WTC11 (cell line): ENCODE data around the gene ANKRD11. TPM values are rescaled to one million over a fixed set of nuclear protein-coding genes. Genes with fewer than 3 reads are reported as not detected.
A peak's percentile ranks its signal among the peaks of the same experiment; 100 is the strongest.

ENCODE experiments used
- ATAC-seq: fragments of 200-7000 bp; cut with Tn5 transposase; 2 replicates; pipeline ENCODE4 v1.10.0; 2021; ENCODE audit warnings: mild to moderate bottlenecking, moderate library complexity
- CTCF ChIA-PET: fragments of 300-600 bp; sonication (Branson Sonifier 250); formaldehyde crosslinking; loops from one replicate; lab custom pipeline; 2021; ENCODE audit warnings: antibody characterized with exemption; lab: Charles Lee
- POLR2A ChIA-PET: fragments of 350-600 bp; sonication (Branson Sonifier 250); formaldehyde crosslinking; loops from one replicate; lab custom pipeline; 2021; ENCODE audit warnings: antibody characterized with exemption; lab: Charles Lee
- DNase-seq: peaks from one replicate; pipeline ENCODE4 v3.0.0; 2021; ENCODE audit warnings: low spot score
- H3K27ac Mint-ChIP-seq: 2 replicates; pipeline ENCODE4 v1.8.0; 2021; ENCODE audit warnings: mixed read lengths
- H3K27me3 Mint-ChIP-seq: 2 replicates; pipeline ENCODE4 v1.8.0; 2021; ENCODE audit warnings: low read depth, mild to moderate bottlenecking, moderate library complexity, mixed read lengths
- H3K36me3 Mint-ChIP-seq: 2 replicates; pipeline ENCODE4 v1.8.0; 2021; ENCODE audit warnings: mixed read lengths
- H3K4me1 Mint-ChIP-seq: 2 replicates; pipeline ENCODE4 v1.8.0; 2022; ENCODE audit warnings: mixed read lengths
- H3K4me3 Mint-ChIP-seq: 2 replicates; pipeline ENCODE4 v1.8.0; 2021; ENCODE audit warnings: mild to moderate bottlenecking, moderate library complexity, mixed read lengths
- H3K9me3 Mint-ChIP-seq: 2 replicates; pipeline ENCODE4 v1.8.0; 2021; ENCODE audit warnings: mixed read lengths
- CREB1 ChIP-seq: sonication (generic); formaldehyde crosslinking; IDR thresholded peaks from 2 replicates; pipeline ENCODE4 v1.8.0; 2023; ENCODE audit warnings: mild to moderate bottlenecking, missing genetic modification reagents
- CREM ChIP-seq: sonication (generic); formaldehyde crosslinking; IDR thresholded peaks from 2 replicates; pipeline ENCODE4 v1.8.1; 2022; ENCODE audit warnings: mild to moderate bottlenecking, missing genetic modification reagents, moderate library complexity
- ELF4 ChIP-seq: sonication (generic); formaldehyde crosslinking; IDR thresholded peaks from 2 replicates; pipeline ENCODE4 v1.8.1; 2022; ENCODE audit warnings: low read depth, mild to moderate bottlenecking, moderate library complexity, missing genetic modification reagents
- FOXP1 ChIP-seq: sonication (generic); formaldehyde crosslinking; IDR thresholded peaks from 2 replicates; pipeline ENCODE4 v1.8.0; 2022; ENCODE audit warnings: missing genetic modification reagents, mild to moderate bottlenecking, moderate library complexity, borderline replicate concordance
- GRHL2 ChIP-seq: fragments of 250-450 bp; sonication (Bioruptor Pico); IDR thresholded peaks from 2 replicates; pipeline ENCODE4 v1.8.0; 2022; ENCODE audit warnings: mild to moderate bottlenecking, moderate library complexity; ENCODE audit not compliant: insufficient replicate concordance, severe bottlenecking
- IRF2 ChIP-seq: sonication (generic); formaldehyde crosslinking; IDR thresholded peaks from 2 replicates; pipeline ENCODE4 v1.8.0; 2022; ENCODE audit warnings: low read depth, missing genetic modification reagents, borderline replicate concordance
- JAZF1 ChIP-seq: fragments of 250-450 bp; sonication (Bioruptor Pico); IDR thresholded peaks from 2 replicates; pipeline ENCODE4 v1.9.0; 2021; ENCODE audit warnings: moderate library complexity, mild to moderate bottlenecking, inconsistent platforms
- KAT7 ChIP-seq: sonication (generic); formaldehyde crosslinking; IDR thresholded peaks from 2 replicates; pipeline ENCODE4 v1.8.1; 2023; ENCODE audit warnings: missing genetic modification reagents, mild to moderate bottlenecking, borderline replicate concordance
- MAX ChIP-seq: sonication (generic); formaldehyde crosslinking; IDR thresholded peaks from 2 replicates; pipeline ENCODE4 v1.8.0; 2022; ENCODE audit warnings: mild to moderate bottlenecking, missing genetic modification reagents
- MLX ChIP-seq: sonication (generic); formaldehyde crosslinking; IDR thresholded peaks from 2 replicates; pipeline ENCODE4 v1.8.1; 2023; ENCODE audit warnings: mild to moderate bottlenecking, missing genetic modification reagents, moderate library complexity
- NFE2L1 ChIP-seq: sonication (generic); formaldehyde crosslinking; IDR thresholded peaks from 2 replicates; pipeline ENCODE4 v1.8.1; 2023; ENCODE audit warnings: missing genetic modification reagents
- PRDM15 ChIP-seq: sonication (generic); formaldehyde crosslinking; IDR thresholded peaks from 2 replicates; pipeline ENCODE4 v1.8.0; 2022; ENCODE audit warnings: missing genetic modification reagents
- RELA ChIP-seq: sonication (generic); formaldehyde crosslinking; IDR thresholded peaks from 2 replicates; pipeline ENCODE4 v1.8.1; 2022; ENCODE audit warnings: missing genetic modification reagents, mild to moderate bottlenecking, borderline replicate concordance
- SMAD3 ChIP-seq: sonication (generic); formaldehyde crosslinking; IDR thresholded peaks from 2 replicates; pipeline ENCODE4 v1.8.0; 2022; ENCODE audit warnings: missing genetic modification reagents, mild to moderate bottlenecking, borderline replicate concordance
- TEAD4 ChIP-seq: sonication (generic); formaldehyde crosslinking; IDR thresholded peaks from 2 replicates; pipeline ENCODE4 v1.8.0; 2022; ENCODE audit warnings: mild to moderate bottlenecking, missing genetic modification reagents
- TP53 ChIP-seq: sonication (generic); formaldehyde crosslinking; IDR thresholded peaks from 2 replicates; pipeline ENCODE4 v1.8.1; 2023; ENCODE audit warnings: mild to moderate bottlenecking, missing genetic modification reagents
- ZNF263 ChIP-seq: sonication (generic); formaldehyde crosslinking; IDR thresholded peaks from 2 replicates; pipeline ENCODE4 v1.8.1; 2022; ENCODE audit warnings: low read depth, mild to moderate bottlenecking, moderate library complexity, missing genetic modification reagents
- total RNA-seq: library from RNA; stranded (reverse); gene quantifications from 3 replicates; pipeline ENCODE4 v1.2.3, GENCODE V29; 2021
- TF ChIP-seq, protein P1 (sequence below): sonication (generic); formaldehyde crosslinking; IDR thresholded peaks from 2 replicates; pipeline ENCODE4 v1.8.1; 2022; ENCODE audit warnings: mild to moderate bottlenecking, missing genetic modification reagents, moderate library complexity, borderline replicate concordance
- TF ChIP-seq, protein P2 (sequence below): sonication (generic); formaldehyde crosslinking; IDR thresholded peaks from 2 replicates; pipeline ENCODE4 v1.8.1; 2023; ENCODE audit warnings: mild to moderate bottlenecking, missing genetic modification reagents
- TF ChIP-seq, protein P3 (sequence below): fragments of 250-450 bp; sonication (Bioruptor Pico); IDR thresholded peaks from 2 replicates; pipeline ENCODE4 v1.9.0; 2021; ENCODE audit warnings: mild to moderate bottlenecking, borderline replicate concordance
- TF ChIP-seq, protein P4 (sequence below): sonication (generic); formaldehyde crosslinking; IDR thresholded peaks from 2 replicates; pipeline ENCODE4 v1.8.1; 2022; ENCODE audit warnings: low read depth, mild to moderate bottlenecking, moderate library complexity, missing genetic modification reagents, borderline replicate concordance

ANKRD11 gene
- total RNA-seq, 1 experiment from 2014 or later = 184 TPM

- DNase-seq (no peak), ATAC-seq (no peak)
- Mint-ChIP-seq H3K36me3 (peaks cover 43% of the 10 kb centered on the region), H3K27me3 (no peaks in the 10 kb centered on the region), H3K9me3 (peaks cover 3% of the 10 kb centered on the region), H3K27ac (no peak overlapping the region), H3K4me3 (no peak overlapping the region), H3K4me1 (peaks cover 7% of the 10 kb centered on the region)
- no peak for TF ChIP-seq GRHL2
- no peak for TF ChIP-seq TP53 (CRISPR knock-in tag)
- no peak for TF ChIP-seq MAX
- TF ChIP-seq, protein P1, sequence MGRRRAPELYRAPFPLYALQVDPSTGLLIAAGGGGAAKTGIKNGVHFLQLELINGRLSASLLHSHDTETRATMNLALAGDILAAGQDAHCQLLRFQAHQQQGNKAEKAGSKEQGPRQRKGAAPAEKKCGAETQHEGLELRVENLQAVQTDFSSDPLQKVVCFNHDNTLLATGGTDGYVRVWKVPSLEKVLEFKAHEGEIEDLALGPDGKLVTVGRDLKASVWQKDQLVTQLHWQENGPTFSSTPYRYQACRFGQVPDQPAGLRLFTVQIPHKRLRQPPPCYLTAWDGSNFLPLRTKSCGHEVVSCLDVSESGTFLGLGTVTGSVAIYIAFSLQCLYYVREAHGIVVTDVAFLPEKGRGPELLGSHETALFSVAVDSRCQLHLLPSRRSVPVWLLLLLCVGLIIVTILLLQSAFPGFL (CRISPR knock-in tag) = no peak
- TF ChIP-seq, protein P2, sequence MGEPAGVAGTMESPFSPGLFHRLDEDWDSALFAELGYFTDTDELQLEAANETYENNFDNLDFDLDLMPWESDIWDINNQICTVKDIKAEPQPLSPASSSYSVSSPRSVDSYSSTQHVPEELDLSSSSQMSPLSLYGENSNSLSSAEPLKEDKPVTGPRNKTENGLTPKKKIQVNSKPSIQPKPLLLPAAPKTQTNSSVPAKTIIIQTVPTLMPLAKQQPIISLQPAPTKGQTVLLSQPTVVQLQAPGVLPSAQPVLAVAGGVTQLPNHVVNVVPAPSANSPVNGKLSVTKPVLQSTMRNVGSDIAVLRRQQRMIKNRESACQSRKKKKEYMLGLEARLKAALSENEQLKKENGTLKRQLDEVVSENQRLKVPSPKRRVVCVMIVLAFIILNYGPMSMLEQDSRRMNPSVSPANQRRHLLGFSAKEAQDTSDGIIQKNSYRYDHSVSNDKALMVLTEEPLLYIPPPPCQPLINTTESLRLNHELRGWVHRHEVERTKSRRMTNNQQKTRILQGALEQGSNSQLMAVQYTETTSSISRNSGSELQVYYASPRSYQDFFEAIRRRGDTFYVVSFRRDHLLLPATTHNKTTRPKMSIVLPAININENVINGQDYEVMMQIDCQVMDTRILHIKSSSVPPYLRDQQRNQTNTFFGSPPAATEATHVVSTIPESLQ (CRISPR knock-in tag) = no peak
- no peak for TF ChIP-seq CREM (CRISPR knock-in tag)
- TF ChIP-seq, protein P3, sequence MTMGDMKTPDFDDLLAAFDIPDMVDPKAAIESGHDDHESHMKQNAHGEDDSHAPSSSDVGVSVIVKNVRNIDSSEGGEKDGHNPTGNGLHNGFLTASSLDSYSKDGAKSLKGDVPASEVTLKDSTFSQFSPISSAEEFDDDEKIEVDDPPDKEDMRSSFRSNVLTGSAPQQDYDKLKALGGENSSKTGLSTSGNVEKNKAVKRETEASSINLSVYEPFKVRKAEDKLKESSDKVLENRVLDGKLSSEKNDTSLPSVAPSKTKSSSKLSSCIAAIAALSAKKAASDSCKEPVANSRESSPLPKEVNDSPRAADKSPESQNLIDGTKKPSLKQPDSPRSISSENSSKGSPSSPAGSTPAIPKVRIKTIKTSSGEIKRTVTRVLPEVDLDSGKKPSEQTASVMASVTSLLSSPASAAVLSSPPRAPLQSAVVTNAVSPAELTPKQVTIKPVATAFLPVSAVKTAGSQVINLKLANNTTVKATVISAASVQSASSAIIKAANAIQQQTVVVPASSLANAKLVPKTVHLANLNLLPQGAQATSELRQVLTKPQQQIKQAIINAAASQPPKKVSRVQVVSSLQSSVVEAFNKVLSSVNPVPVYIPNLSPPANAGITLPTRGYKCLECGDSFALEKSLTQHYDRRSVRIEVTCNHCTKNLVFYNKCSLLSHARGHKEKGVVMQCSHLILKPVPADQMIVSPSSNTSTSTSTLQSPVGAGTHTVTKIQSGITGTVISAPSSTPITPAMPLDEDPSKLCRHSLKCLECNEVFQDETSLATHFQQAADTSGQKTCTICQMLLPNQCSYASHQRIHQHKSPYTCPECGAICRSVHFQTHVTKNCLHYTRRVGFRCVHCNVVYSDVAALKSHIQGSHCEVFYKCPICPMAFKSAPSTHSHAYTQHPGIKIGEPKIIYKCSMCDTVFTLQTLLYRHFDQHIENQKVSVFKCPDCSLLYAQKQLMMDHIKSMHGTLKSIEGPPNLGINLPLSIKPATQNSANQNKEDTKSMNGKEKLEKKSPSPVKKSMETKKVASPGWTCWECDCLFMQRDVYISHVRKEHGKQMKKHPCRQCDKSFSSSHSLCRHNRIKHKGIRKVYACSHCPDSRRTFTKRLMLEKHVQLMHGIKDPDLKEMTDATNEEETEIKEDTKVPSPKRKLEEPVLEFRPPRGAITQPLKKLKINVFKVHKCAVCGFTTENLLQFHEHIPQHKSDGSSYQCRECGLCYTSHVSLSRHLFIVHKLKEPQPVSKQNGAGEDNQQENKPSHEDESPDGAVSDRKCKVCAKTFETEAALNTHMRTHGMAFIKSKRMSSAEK (CRISPR knock-in tag) = no peak
- TF ChIP-seq ELF4 = no peak
- TF ChIP-seq TEAD4 (CRISPR knock-in tag) = no peak
- no peak for TF ChIP-seq MLX (CRISPR knock-in tag)
- no peak for TF ChIP-seq IRF2
- ChIA-PET CTCF (no interaction called here), POLR2A (no interaction called here)
These were observed 268.8 kb downstream of the ANKRD11 start for GRCh38 chr16:89221604-89222003.

GRCh38 chr16:89219365-89219764, 271.0 kb downstream of the ANKRD11 start:
- ATAC-seq (no peak), DNase-seq (no peak)
- CTCF ChIA-PET = no interaction called here
- H3K9me3 Mint-ChIP-seq = no peaks in the 10 kb centered on the region
- no peaks in the 10 kb centered on the region for H3K27me3 Mint-ChIP-seq
- POLR2A ChIA-PET = interaction anchor here (0.6 kb wide), 1 partner anchor 279 kb away, joined by 3 read pairs; no protein-coding TSS in a partner anchor
- peaks cover 11% of the 10 kb centered on the region for H3K4me1 Mint-ChIP-seq
- peaks cover 24% of the 10 kb centered on the region for H3K36me3 Mint-ChIP-seq
- H3K27ac Mint-ChIP-seq = 0 out of 2 replicates have a peak overlapping the region, but pooled peaks have one; percentile 29
- peak overlapping the region; percentile 87 for H3K4me3 Mint-ChIP-seq
- TF ChIP-seq KAT7 (CRISPR knock-in tag) = no peak
- TF ChIP-seq CREB1 (CRISPR knock-in tag) = no peak
- no peak for TF ChIP-seq NFE2L1
- TF ChIP-seq FOXP1 (CRISPR knock-in tag) = no peak
- no peak for TF ChIP-seq ZNF263 (CRISPR knock-in tag)
- TF ChIP-seq, protein P4, sequence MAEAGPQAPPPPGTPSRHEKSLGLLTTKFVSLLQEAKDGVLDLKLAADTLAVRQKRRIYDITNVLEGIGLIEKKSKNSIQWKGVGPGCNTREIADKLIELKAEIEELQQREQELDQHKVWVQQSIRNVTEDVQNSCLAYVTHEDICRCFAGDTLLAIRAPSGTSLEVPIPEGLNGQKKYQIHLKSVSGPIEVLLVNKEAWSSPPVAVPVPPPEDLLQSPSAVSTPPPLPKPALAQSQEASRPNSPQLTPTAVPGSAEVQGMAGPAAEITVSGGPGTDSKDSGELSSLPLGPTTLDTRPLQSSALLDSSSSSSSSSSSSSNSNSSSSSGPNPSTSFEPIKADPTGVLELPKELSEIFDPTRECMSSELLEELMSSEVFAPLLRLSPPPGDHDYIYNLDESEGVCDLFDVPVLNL (CRISPR knock-in tag) = no peak
- TF ChIP-seq SMAD3 (CRISPR knock-in tag) = no peak
- TF ChIP-seq JAZF1 (CRISPR knock-in tag) = no peak
- TF ChIP-seq PRDM15 (CRISPR knock-in tag) = no peak
- TF ChIP-seq RELA (CRISPR knock-in tag) = no peak
